Suprapubic skin (tissue), 3 donors: ENCODE measurements around the gene GPR183.

ENCODE experiments used
- POLR2AphosphoS5 ChIP-seq, 3 donors: sonication (generic); formaldehyde crosslinking; IDR thresholded peaks; one replicate each; pipeline ENCODE4 v1.6.1; 2017; ENCODE audit warnings: antibody characterized with exemption in 3 of 3
- TF ChIP-seq, protein P1 (sequence below), 2 donors: fragments of 200-600 bp in 1 of 2; fragments of 450-650 bp in 1 of 2; sonication (generic) in 1 of 2; IDR thresholded peaks; one replicate each; pipeline ENCODE4 v1.5.1; 2016 to 2019; ENCODE audit warnings: antibody characterized with exemption in 2 of 2, mild to moderate bottlenecking in 1 of 2, moderate library complexity in 1 of 2

GRCh38 chr13:99271249-99271648, 36.0 kb downstream of the GPR183 start:
- no peak for TF ChIP-seq POLR2AphosphoS5 (IDR thresholded peaks at IDR 0.05)
- TF ChIP-seq, protein P1, sequence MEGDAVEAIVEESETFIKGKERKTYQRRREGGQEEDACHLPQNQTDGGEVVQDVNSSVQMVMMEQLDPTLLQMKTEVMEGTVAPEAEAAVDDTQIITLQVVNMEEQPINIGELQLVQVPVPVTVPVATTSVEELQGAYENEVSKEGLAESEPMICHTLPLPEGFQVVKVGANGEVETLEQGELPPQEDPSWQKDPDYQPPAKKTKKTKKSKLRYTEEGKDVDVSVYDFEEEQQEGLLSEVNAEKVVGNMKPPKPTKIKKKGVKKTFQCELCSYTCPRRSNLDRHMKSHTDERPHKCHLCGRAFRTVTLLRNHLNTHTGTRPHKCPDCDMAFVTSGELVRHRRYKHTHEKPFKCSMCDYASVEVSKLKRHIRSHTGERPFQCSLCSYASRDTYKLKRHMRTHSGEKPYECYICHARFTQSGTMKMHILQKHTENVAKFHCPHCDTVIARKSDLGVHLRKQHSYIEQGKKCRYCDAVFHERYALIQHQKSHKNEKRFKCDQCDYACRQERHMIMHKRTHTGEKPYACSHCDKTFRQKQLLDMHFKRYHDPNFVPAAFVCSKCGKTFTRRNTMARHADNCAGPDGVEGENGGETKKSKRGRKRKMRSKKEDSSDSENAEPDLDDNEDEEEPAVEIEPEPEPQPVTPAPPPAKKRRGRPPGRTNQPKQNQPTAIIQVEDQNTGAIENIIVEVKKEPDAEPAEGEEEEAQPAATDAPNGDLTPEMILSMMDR (IDR thresholded peaks at IDR 0.05) = no peak
